Kidney tubule cell (primary cell): ENCODE measurements around the gene TRIM33.
"Not testable (repeated sequence)": the region's sequence is repeated elsewhere in the genome, so short reads cannot be mapped to it uniquely, and the experiment has no call there.

Experiments
- DNase-seq: peaks from one replicate; pipeline ENCODE4 v3.0.0-alpha.2; 2018; ENCODE audit warnings: low spot score

TRIM33 gene

DNA sequence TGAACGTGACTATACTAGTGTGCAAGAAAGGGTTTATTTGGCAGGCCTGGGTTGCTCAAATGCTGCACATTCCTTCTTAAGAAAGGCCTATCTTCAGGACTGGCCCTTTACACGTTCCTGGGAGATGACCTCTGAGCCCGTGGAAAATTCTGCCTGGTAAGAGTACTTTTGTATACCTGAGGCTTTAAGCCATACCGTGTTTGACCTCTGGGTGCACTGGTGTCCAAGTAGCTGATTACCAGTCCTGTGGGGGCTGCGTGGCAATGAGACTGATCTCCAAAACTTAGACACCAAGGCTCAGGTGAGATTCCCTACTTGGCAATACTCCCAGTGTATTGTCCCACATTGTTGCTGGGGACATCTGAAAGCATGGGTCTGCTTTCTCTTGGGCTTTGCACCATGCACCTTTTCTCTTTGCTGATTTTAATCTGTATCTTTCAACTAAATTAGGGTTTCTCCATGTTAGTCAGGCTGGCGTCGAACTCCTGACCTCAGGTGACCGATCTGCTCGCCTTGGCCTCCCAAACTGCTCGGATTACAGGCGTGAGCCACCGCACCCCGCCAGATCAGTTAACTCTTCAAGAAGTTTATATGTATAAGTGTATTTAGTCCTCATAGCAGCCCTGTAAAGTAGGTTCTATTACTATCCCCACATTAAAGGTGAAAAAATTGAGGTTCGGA is 44.5 kb downstream of the TRIM33 start:
- DNase-seq, result no peak

DNA sequence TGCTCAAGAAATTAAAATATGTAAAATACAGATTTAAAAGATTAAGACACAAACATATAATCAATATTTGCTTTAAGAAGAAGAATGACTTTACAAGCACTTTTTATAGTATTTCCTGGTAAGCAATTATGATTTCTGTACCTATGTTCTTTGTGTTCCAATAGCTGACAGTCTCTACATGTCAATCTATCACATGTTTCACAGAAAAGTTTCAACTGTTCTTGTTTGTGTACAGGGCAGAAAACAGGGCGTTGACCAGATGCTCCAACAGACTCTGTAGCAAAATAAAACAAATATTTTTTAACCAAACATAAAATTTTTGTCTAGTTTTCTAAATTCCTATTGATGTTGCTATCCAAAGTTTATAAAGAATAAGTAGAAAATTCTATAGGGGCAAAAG is 48.0 kb downstream of the TRIM33 start:
- DNase-seq, result no peak

- DNase-seq, result no peak
Measured at GRCh38 chr1:114462341-114462740, 48.7 kb downstream of the TRIM33 start.

GRCh38 chr1:114458237-114458777 is 52.7 kb downstream of the TRIM33 start:
- peak; percentile 74 for DNase-seq

DNA sequence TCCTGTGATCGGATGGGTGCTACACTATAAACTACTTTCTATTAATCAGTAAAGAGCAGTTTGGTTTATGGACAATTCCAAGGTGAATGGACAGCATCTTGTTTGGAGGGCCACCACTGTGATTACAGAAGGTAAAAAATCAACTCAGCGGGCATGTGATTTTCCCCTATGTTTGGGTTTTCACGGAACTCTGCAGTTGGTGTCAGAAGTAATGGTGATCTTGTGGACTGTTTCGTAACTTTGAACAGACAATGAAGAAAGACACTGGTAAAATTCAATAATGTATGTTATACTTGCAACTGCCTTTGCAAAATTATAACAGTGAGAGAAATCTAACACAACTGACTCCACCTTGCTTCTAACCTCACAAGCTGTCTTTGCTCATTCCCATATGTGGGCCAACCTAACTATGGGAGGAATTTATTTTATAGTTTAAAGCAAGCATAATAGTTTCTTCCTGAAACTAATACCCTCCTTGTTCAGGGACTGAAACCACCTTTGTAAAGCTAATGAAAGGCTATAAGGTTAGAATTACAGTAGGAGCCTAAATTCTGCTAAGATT is 53.2 kb downstream of the TRIM33 start:
- no peak for DNase-seq

- no peak for DNase-seq
Measured at GRCh38 chr1:114456586-114456985, 54.4 kb downstream of the TRIM33 start.

- DNase-seq, result no peak
Measured at GRCh38 chr1:114455102-114455785, 55.8 kb downstream of the TRIM33 start.

DNA sequence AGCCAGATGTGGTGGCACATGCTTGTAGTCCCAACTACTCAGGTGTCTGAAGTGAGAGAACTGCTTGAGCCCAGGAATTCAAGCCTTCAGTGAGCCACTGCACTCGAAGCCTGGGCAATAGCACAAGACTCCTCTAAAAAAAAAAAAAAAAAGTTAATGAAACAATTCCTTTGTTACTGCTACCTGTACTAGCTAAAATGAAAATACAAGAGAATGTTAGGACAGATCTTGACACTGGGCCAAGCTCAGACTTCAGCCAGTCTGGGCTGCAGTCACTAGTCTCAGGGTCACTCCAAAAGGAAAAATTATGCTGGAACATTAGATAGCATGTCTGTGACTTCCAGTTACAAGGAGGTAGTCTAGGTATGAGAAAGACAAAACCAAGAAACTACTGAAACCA is 56.5 kb downstream of the TRIM33 start:
- no peak for DNase-seq

GRCh38 chr1:114453361-114453784 is 57.6 kb downstream of the TRIM33 start:
- DNase-seq, result no peak

DNA sequence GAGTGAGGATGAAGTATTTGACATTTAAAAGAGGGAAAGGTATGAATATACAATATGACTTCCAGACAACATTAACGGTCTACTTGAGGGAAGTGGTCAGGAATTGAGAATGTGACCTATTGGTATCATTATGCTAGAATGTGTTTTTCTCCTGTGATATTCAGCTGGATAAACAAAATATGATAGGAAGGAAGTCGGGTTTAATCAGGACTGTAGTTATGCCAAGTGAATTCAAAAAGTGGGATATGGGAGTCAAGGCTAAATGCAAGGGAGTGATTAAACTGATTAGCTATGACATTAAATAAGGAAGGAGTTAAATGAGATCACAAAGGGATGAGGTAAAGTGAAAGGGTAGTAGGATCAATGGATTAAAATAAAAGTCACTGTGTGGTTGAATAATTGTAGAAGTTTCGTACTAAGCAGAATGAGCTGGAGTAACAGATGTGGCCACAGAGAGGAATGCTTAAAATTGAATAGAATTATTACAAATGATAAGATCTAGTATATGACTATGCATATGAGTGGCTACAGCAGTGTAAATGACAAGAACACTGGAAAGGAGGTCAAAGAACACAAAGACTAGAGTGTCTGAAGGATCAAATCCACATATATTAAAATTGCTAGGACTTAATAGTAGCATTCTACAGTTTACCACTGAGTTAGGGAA is 62.5 kb downstream of the TRIM33 start:
- DNase-seq, result no peak

DNA sequence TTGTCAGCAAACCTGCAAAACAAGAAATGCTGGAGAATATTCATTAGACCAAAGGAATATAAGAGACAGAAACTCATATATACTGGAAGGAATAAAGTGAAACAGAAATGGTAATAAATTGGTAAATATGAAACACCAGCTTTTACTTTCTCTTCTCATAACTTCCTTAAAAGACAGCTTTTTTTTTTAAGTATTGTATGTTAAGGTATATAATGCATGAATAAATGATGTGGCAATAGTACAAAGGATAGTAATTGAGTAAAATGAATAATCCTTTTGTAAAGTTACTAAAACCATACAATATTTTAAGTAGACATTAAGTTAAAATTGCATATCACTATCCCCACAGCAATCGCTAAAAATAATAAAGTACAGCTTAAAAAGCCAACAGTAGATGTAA is 64.8 kb downstream of the TRIM33 start:
- no peak for DNase-seq

DNA sequence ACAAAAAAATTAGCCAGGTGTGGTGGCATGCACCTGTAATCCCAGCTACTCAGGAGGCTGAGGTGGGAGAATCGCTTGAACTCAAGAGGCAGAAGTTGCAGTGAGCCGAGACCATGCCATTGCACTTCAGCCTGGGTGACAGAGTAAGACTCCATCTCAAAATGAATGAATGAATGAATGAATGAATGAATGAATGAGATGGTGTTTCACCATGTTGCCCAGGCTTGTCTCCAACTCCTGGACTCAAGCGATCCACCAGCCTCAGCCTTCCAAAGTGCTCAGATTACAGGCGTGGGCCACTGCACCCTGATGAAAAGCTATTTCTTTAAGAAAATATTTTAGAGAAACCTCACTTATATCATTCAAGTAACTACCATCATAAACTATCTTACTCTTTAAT is 67.8 kb downstream of the TRIM33 start:
- not testable (repeated sequence) for DNase-seq

DNA sequence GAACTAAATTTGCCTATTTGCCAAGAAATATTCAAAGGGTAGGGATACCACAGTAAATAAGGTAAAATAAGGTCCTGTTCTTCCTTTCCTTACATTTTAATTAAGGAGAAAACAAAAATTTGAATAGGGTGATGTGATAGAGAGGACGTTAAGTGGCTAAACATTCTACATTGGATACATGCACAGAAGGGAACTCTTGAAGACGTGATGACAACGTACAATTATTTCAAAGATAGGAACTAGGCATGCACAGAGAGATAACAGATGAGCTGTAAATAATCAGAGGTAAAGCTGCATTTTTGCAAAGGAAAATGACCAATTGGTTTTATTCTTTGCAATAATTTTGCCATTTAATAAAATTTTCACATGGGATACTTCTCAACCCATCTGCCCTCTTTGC is 69.7 kb downstream of the TRIM33 start:
- no peak for DNase-seq

- DNase-seq, result no peak
Measured at GRCh38 chr1:114439369-114439768, 71.6 kb downstream of the TRIM33 start.

DNA sequence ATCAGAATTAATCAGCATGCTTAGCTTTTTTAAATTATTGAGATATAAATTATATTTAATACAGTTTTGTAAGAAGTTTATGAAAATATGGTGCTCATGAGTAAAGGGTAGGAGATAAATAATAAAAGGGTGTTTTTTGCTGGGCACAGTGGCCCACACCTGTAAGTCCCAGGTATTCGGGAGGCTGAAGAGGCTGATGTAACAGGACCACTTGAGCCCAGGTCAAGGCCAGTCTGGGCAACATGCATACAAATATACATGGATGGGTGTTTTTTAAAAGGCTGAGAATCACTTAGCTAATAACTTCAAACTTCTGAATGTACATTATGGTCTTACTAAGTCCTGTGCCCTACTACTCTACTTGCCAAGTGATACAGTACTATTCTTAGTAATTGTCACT is 73.2 kb downstream of the TRIM33 start:
- no peak for DNase-seq

DNA sequence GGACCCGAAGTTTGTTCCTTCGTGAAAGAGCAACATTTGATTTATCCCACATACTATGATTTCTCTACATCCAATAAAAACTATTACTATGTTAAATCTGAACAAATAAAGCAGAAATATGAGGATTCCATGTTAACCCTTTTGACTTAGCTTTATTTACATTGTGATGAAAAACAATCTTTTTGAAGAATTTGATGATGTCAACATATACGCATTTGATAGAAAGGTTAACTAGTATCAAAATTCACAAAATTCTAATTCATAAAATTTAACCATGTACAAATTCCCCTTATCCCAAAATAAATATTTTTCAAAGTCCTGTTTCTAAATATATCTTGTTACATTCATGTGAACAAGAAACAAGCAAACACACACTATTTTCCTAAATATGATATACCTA is 74.2 kb downstream of the TRIM33 start:
- DNase-seq, result no peak

DNA sequence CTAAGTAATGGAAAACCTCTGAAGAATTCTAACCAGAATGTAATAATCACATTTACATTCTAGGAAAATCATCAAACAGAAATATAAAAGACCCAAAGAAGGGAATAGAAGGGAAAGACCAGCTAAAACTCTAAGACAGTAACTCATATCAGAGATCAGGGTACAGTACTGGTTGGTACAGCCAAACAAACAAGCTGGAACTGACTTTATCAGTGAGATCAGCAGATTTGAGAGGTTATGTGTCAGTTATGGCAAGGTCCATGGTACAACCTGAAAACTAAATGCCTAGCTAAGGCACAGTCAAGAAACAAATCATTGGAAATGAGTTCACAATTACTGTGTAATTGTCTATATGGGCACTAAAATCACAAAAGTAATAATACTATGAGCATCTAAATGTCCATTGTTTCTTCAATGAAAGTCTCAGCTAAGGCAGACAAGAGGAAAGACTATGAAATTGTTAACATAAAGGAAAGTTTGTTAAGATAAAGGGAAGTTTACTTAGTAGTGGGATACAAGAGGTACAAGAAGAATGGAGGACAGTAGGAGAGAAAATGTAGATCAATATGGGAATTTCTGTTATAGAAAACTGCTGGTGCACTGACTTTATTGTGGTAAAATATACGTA is 75.8 kb downstream of the TRIM33 start:
- DNase-seq, result no peak

GRCh38 chr1:114431026-114431425 is 80.0 kb downstream of the TRIM33 start:
- no peak for DNase-seq

GRCh38 chr1:114428083-114428754 is 82.8 kb downstream of the TRIM33 start:
- no peak for DNase-seq

- no peak for DNase-seq
Measured at GRCh38 chr1:114427612-114428011, 83.4 kb downstream of the TRIM33 start.

DNA sequence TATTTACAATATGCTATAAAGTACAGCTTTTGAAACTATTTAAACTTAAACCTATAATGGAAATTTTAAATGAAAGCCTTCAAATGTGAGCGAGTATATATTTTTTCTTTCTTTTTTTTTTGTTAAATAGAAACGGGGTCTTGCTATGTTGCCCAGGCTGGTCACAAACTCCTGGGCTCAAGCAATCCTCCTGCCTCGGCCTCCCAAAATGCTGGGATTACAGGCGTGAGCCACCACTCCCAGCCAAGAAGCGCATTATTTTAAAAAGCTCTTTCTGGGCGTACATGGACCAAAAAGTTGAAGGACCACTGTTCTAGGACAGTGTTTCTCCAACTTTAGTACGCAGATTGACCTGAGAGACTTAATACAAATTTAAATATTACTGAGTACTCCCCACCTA is 87.5 kb downstream of the TRIM33 start:
- no peak for DNase-seq

GRCh38 chr1:114418948-114419347 is 92.1 kb downstream of the TRIM33 start:
- not testable (repeated sequence) for DNase-seq
